Measurements from ENCODE around the gene SST. TPM values are rescaled to one million over a fixed set of nuclear protein-coding genes. Genes with fewer than 3 reads are reported as not detected.

SST gene
- total RNA-seq, 2 experiments from 2014 or later = not detected

- H3K4me1 ChIP-seq (ENCODE audit: insufficient read depth, low read length) = no peaks in the 10 kb centered on the region
- intact Hi-C loops (cut with DNase I, micrococcal nuclease) = no loop called here
- no peak overlapping the region for H3K4me3 ChIP-seq (ENCODE audit: low read length)
- no peak for TF ChIP-seq CTCF (IDR thresholded peaks at IDR 0.05)
- H3K36me3 ChIP-seq (ENCODE audit: insufficient read depth, low read length) = no peaks in the 10 kb centered on the region
- H3K36me3 Mint-ChIP-seq (ENCODE audit: low read depth) = no peaks in the 10 kb centered on the region
- no peak for DNase-seq
- H3K27ac Mint-ChIP-seq = no peak overlapping the region
- peaks cover 25% of the 10 kb centered on the region for H3K27me3 Mint-ChIP-seq
- H3K27me3 ChIP-seq (ENCODE audit: control insufficient read depth in 1 of 2, insufficient read depth in 2 of 2, low read length in 2 of 2) = peaks cover 0 to 6% of the 10 kb centered on the region in 2 experiments
- ATAC-seq (ENCODE audit: poor library complexity) = no peak
- ChIA-PET POLR2A (no interaction called here), CTCF (no interaction called here)
- H3K4me3 Mint-ChIP-seq = no peak overlapping the region
- H3K4me1 Mint-ChIP-seq (ENCODE audit: low read depth) = no peaks in the 10 kb centered on the region
- H3K9me3 ChIP-seq (ENCODE audit: control insufficient read depth in 1 of 2, insufficient read depth in 1 of 2, low read length in 2 of 2) = no peaks in the 10 kb centered on the region
- no peak overlapping the region for H3K27ac ChIP-seq (ENCODE audit: low read depth in 1 of 2, low read length in 2 of 2)
- no peaks in the 10 kb centered on the region for H3K9me3 Mint-ChIP-seq
Measured at GRCh38 chr3:187698499-187699399, 28.6 kb upstream of the SST start.

- H3K27ac ChIP-seq (ENCODE audit: low read depth in 1 of 2, low read length in 2 of 2) = no peak overlapping the region
- no peak for TF ChIP-seq CTCF (IDR thresholded peaks at IDR 0.05)
- Mint-ChIP-seq H3K36me3 (ENCODE audit: low read depth) (no peaks in the 10 kb centered on the region), H3K9me3 (no peaks in the 10 kb centered on the region), H3K4me1 (ENCODE audit: low read depth) (no peaks in the 10 kb centered on the region), H3K4me3 (no peak overlapping the region), H3K27ac (no peak overlapping the region), H3K27me3 (peaks cover 37% of the 10 kb centered on the region)
- CTCF ChIA-PET = interaction anchor here (1.8 kb wide), 1 partner anchor 16 kb away, joined by 6 read pairs; no protein-coding TSS in a partner anchor
- peaks cover 0 to 10% of the 10 kb centered on the region in 2 experiments for H3K27me3 ChIP-seq (ENCODE audit: control insufficient read depth in 1 of 2, insufficient read depth in 2 of 2, low read length in 2 of 2)
- POLR2A ChIA-PET = no interaction called here
- H3K36me3 ChIP-seq (ENCODE audit: insufficient read depth, low read length) = no peaks in the 10 kb centered on the region
- H3K9me3 ChIP-seq (ENCODE audit: control insufficient read depth in 1 of 2, insufficient read depth in 1 of 2, low read length in 2 of 2) = no peaks in the 10 kb centered on the region
- ATAC-seq (ENCODE audit: poor library complexity) (no peak), DNase-seq (no peak)
- H3K4me3 ChIP-seq (ENCODE audit: low read length) = no peak overlapping the region
- intact Hi-C loops (cut with DNase I, micrococcal nuclease) = no loop called here
- no peaks in the 10 kb centered on the region for H3K4me1 ChIP-seq (ENCODE audit: insufficient read depth, low read length)
Measured at GRCh38 chr3:187696021-187696420, 25.8 kb upstream of the SST start.

- Histone ChIP-seq H3K36me3 (ENCODE audit: insufficient read depth, low read length) (no peaks in the 10 kb centered on the region), H3K27me3 (ENCODE audit: control insufficient read depth in 1 of 2, insufficient read depth in 2 of 2, low read length in 2 of 2) (peaks cover 0 to 10% of the 10 kb centered on the region in 2 experiments), H3K4me1 (ENCODE audit: insufficient read depth, low read length) (no peaks in the 10 kb centered on the region), H3K27ac (ENCODE audit: low read depth in 1 of 2, low read length in 2 of 2) (no peak overlapping the region), H3K9me3 (ENCODE audit: control insufficient read depth in 1 of 2, insufficient read depth in 1 of 2, low read length in 2 of 2) (no peaks in the 10 kb centered on the region), H3K4me3 (ENCODE audit: low read length) (no peak overlapping the region)
- ChIA-PET CTCF (interaction anchor here (1.8 kb wide), 1 partner anchor 16 kb away, joined by 6 read pairs; no protein-coding TSS in a partner anchor), POLR2A (no interaction called here)
- H3K27me3 Mint-ChIP-seq = peaks cover 41% of the 10 kb centered on the region
- TF ChIP-seq CTCF (IDR thresholded peaks at IDR 0.05) = no peak
- no peaks in the 10 kb centered on the region for H3K4me1 Mint-ChIP-seq (ENCODE audit: low read depth)
- DNase-seq (no peak), ATAC-seq (ENCODE audit: poor library complexity) (no peak)
- intact Hi-C loops (cut with DNase I, micrococcal nuclease) = no loop called here
- no peaks in the 10 kb centered on the region for H3K9me3 Mint-ChIP-seq
- no peak overlapping the region for H3K4me3 Mint-ChIP-seq
- no peaks in the 10 kb centered on the region for H3K36me3 Mint-ChIP-seq (ENCODE audit: low read depth)
- no peak overlapping the region for H3K27ac Mint-ChIP-seq
Measured at GRCh38 chr3:187695449-187695848, 25.3 kb upstream of the SST start.

Data from CD4-positive, alpha-beta T cell (primary cell).